ENCODE results near the gene C1QTNF6.

C1QTNF6 gene

GRCh38 chr22:37187891-37188761, at the start of gene C1QTNF6:
TSS of gene C1QTNF6 (minus strand) at chr22:37188247. CDS start at chr22:37188213, 34 bp downstream.
- TF ChIP-seq GATA3 (IDR thresholded peaks at IDR 0.05; ENCODE audit: low read depth, low read length), result no peak
- TF ChIP-seq GATA2 (IDR thresholded peaks at IDR 0.05; ENCODE audit: low read depth, low read length), result no peak; the same call in 1 of the 2 replicates

- TF ChIP-seq GATA3 (IDR thresholded peaks at IDR 0.05; ENCODE audit: low read depth, low read length) (no peak), GATA2 (IDR thresholded peaks at IDR 0.05; ENCODE audit: low read depth, low read length) (no peak)
Measured at GRCh38 chr22:37235897-37236607, 48.0 kb upstream of the C1QTNF6 start.

DNA sequence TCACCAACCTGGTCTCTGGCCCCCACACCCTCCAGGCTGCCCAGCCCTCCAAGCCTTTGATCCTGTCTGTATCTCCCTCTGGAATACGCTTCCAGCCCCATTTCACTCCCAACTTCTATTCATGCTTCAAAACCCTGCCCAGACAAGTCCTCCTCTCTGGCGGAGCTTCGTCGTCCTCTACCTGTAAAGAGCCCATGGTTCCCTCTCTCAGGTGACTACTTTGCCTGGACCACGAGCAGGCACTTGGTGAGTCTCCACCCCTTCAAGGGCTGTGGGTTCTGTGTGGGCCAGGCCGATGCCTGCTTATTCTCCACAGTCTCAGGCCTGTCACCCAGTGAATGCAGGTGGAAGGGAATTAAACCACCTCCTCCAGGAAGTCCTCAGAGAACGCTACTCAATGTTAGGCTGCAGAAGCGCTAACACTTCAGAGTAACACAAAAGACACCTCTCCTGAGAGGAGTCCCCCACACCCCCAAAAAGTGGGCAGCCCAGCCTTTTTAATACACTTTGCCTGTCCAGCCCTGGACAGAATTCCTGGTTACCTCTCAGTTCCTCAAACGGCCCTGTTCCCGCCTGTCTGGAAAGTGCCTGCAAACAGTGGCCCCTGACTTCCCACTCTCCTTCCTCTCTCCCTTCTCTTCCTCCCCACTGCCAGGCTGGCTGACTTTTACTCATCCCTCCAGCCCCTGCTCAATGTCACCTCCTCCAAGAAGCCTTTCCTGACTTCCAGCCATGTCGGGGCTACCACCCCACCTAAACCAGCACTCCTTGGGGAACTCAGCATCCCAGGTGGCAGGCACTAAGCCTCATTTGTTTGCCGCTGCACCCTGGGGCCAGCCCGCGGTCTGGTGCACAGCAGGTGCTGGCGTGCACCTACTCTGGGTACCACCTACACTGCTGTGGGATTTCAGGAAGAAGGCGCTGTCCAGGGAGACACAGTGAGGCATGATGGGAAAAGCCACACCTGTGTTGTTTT, 47.0 kb upstream of the C1QTNF6 start:
- TF ChIP-seq GATA2 (IDR thresholded peaks at IDR 0.05; ENCODE audit: low read depth, low read length) (no peak), GATA3 (IDR thresholded peaks at IDR 0.05; ENCODE audit: low read depth, low read length) (no peak)

- no peak for TF ChIP-seq GATA3 (IDR thresholded peaks at IDR 0.05; ENCODE audit: low read depth, low read length)
Measured at GRCh38 chr22:37233751-37234631, 45.9 kb upstream of the C1QTNF6 start.

- TF ChIP-seq GATA2 (IDR thresholded peaks at IDR 0.05; ENCODE audit: low read depth, low read length) (no peak), GATA3 (IDR thresholded peaks at IDR 0.05; ENCODE audit: low read depth, low read length) (no peak)
Measured at GRCh38 chr22:37232140-37232998, 44.3 kb upstream of the C1QTNF6 start.

- TF ChIP-seq GATA2 (IDR thresholded peaks at IDR 0.05; ENCODE audit: low read depth, low read length) (no peak), GATA3 (IDR thresholded peaks at IDR 0.05; ENCODE audit: low read depth, low read length) (no peak)
Measured at GRCh38 chr22:37231406-37232139, 43.5 kb upstream of the C1QTNF6 start.

GRCh38 chr22:37230673-37231405, 42.8 kb upstream of the C1QTNF6 start:
- TF ChIP-seq GATA3 (IDR thresholded peaks at IDR 0.05; ENCODE audit: low read depth, low read length) (no peak), GATA2 (IDR thresholded peaks at IDR 0.05; ENCODE audit: low read depth, low read length) (no peak)

GRCh38 chr22:37229805-37230672, 42.0 kb upstream of the C1QTNF6 start:
- TF ChIP-seq GATA3 (IDR thresholded peaks at IDR 0.05; ENCODE audit: low read depth, low read length), result no peak
- TF ChIP-seq GATA2 (IDR thresholded peaks at IDR 0.05; ENCODE audit: low read depth, low read length), result no peak

- no peak for TF ChIP-seq GATA3 (IDR thresholded peaks at IDR 0.05; ENCODE audit: low read depth, low read length)
- TF ChIP-seq GATA2 (IDR thresholded peaks at IDR 0.05; ENCODE audit: low read depth, low read length), result no peak
Measured at GRCh38 chr22:37229012-37229804, 41.2 kb upstream of the C1QTNF6 start.
